Measurements from ENCODE around the gene VAV2.
"Not testable (repeated sequence)": the region's sequence is repeated elsewhere in the genome, so short reads cannot be mapped to it uniquely, and the experiment has no call there.

VAV2 gene

GRCh38 chr9:133913571-133914369 lies 78.4 kb downstream of the VAV2 start:
- no peak for DNase-seq (ENCODE audit: low read depth, low spot score)
- H3K4me3 ChIP-seq (ENCODE audit: low read length), result no peak overlapping the region

GRCh38 chr9:133910855-133911514 lies 81.1 kb downstream of the VAV2 start:
- DNase-seq (ENCODE audit: low read depth, low spot score), result no peak
- H3K4me3 ChIP-seq (ENCODE audit: low read length), result no peak overlapping the region

- no peak overlapping the region for H3K4me3 ChIP-seq (ENCODE audit: low read length)
- DNase-seq (ENCODE audit: low read depth, low spot score), result no peak
These were observed 84.9 kb downstream of the VAV2 start for GRCh38 chr9:133906932-133907910.

DNA sequence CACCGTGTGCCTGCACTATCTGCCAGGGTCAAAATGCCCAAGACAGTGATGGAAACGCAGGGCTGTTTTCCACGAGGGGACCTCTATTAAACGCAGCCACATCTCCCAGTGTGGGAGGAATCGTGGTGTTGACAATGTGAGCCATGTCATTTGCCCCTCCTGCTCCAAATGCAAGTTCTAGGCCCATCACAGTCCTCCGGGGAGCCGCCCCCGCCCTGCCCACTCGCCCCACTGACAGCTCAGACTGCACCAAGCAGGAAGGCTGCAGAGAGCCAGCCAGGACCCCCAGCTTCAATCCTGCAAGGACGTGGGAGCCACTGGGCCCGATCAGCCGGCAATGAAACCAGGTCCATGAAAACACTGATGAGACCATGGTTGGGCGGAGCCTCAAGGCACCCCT lies 85.9 kb downstream of the VAV2 start:
- DNase-seq (ENCODE audit: low read depth, low spot score), result no peak
- no peak overlapping the region for H3K4me3 ChIP-seq (ENCODE audit: low read length)

- no peak overlapping the region for H3K4me3 ChIP-seq (ENCODE audit: low read length)
- no peak for DNase-seq (ENCODE audit: low read depth, low spot score)
These were observed 86.6 kb downstream of the VAV2 start for GRCh38 chr9:133905493-133905892.

DNA sequence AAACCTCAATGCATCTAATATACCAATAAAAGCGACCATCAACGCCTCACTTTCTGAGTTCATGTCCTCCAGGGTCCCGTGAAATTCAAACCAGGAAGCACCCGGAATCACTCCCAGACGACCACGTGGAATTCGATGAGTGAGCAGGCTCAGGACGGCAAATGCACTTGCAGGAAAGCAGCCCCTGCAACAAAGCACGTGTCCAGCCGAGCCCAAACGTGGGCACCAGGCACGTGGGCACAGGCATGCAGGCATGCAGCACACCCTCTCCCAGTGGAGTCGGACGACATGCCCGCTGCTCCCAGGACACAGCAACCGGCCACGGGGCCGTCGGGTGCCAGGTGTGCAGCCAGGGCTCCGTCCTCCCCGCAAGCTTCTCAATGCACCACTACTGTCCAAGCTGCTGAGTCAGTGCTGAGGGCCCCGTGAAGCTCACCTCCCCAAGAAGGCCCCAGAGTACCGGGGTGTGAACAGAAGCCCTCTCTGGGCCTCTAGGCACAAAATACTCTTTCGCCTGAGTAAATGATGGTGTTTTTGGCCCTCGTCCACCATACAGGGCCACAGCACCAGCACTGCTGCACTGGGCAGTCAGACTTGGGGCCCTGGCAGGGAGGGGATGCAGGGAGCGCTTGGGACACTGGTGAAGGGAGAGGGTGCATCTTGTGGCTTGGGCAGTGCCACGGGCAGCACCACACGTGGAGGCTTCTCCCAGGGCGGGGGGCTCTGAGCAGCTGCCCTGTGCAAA lies 87.6 kb downstream of the VAV2 start:
- no peak for DNase-seq (ENCODE audit: low read depth, low spot score)
- no peak overlapping the region for H3K4me3 ChIP-seq (ENCODE audit: low read length)

DNA sequence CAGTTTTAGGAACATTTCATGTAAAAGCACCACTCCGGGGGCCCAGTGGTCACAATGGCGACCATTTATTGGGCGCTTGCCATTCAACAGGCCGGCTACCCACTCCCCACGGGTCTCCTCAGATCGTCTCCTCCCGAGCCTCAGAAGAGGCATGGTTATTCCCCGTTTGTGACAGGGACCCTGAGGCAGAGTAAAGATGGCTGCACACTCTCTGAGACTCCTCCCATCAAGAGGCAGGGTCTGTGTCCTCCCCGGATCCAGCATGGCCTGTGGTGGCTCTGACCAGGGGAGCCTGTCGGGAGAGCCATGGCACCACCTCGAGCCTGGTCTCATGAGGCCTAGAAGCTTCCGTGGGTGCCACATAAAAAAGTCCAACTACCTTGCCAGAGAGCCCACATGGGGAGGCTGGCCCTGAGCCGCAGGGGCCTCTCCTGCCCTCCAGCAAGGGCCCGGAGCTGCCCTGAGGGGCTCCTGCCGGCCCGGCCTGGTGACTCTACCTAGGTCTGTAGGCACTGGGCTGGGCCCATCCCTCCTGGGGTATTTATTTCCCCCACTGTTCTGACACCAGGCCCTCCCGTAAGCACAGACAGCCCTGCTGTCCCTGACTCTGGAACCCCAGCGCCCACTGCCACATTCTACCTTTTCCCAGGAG lies 90.8 kb downstream of the VAV2 start:
- no peak for DNase-seq (ENCODE audit: low read depth, low spot score)
- H3K4me3 ChIP-seq (ENCODE audit: low read length), result no peak overlapping the region

GRCh38 chr9:133897675-133898074 lies 94.4 kb downstream of the VAV2 start:
- no peak for DNase-seq (ENCODE audit: low read depth, low spot score)
- H3K4me3 ChIP-seq (ENCODE audit: low read length), result no peak overlapping the region

- not testable (repeated sequence) for H3K4me3 ChIP-seq (ENCODE audit: low read length); DNase-seq (ENCODE audit: low read depth, low spot score)
These were observed 96.1 kb downstream of the VAV2 start for GRCh38 chr9:133896007-133896406.

DNA sequence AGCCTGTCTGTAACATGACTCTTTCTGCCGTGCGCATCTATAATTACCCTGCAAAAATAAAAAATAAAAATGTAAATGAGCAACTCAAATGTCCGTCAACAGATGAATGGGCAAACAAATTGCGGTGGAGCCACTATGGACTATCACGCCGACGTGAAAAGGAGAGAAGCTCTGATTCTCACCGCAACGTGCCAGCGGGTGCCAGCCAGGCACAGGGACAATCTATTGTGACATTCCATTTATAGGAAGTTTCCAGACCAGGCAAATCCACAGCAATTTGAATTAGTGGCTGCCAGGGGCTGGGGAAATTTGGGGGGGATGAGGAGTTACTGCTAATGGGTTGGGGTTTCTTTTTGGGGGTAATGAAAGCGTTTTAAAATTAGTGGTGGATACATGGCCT lies 96.8 kb downstream of the VAV2 start:
- no peak overlapping the region for H3K4me3 ChIP-seq (ENCODE audit: low read length)
- DNase-seq (ENCODE audit: low read depth, low spot score), result no peak

DNA sequence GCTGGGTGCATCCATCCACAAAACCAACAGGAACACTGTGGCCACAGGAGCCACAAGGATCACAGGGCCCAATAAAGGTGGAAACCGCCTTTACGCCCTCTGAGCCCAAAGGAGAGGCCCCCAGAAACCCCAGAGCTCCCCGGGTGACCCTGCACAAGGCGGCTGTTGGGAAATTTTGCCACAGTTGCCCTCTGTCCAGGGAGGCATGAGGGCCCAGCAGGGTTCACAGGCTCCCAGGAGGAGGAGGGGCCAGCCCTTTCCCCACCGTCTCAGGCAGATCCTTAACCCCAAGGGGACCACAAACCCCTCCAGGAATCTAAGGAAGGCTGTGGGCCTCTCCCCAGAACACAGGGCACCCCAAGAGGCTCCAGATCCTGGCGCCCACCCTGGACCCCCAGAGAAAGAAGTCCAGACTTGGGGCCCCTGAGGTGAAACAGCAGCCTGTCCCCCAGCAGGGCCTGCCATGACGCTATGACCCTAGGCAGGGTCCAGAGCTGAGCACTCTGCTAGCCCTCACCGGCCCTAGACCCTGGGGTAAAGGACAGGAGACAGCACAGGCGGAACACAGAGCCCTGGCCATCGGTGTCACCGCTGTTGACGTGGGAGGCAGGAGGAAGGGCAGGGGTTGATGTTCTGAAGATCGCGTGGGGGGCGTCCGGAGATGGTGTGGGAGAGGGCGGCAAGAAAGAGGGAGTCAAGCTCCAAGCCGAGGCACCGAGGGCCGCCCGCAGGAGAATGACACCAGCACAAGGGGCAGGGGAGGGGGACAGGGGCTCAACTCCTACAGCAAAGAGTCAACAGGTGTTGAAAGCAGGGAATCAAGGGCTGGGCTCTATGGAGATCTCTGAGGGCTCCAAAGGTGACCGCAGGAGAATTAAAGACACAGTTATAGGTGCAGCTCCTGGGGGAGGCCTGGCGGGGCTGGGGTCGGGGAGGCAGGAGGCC lies 97.5 kb downstream of the VAV2 start:
- no peak for DNase-seq (ENCODE audit: low read depth, low spot score)
- H3K4me3 ChIP-seq (ENCODE audit: low read length), result no peak overlapping the region

GRCh38 chr9:133893191-133893994 lies 98.7 kb downstream of the VAV2 start:
- no peak overlapping the region for H3K4me3 ChIP-seq (ENCODE audit: low read length)
- DNase-seq (ENCODE audit: low read depth, low spot score), result no peak

GRCh38 chr9:133892193-133892920 lies 99.8 kb downstream of the VAV2 start:
- no peak for DNase-seq (ENCODE audit: low read depth, low spot score)
- no peak overlapping the region for H3K4me3 ChIP-seq (ENCODE audit: low read length)

DNA sequence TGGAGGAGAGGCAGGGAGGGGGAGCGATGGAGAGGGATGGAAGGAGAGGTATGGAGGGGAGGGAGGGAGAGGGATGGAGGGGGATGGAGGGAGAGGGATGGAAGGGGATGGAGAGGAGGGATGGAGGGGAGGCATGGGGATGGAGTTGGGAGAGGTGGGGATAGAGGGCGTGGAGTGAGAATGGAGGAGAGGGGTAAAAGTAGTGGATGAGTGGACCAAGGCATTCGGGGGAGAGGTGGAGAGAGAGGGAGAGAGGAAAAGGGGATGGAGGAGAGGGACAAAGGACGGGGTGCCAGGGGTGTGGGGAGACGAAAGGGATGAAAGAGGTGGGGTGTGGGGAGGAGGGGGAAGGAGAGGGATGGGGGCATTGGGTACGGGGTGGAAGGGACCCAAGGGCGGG lies 100.4 kb downstream of the VAV2 start:
- H3K4me3 ChIP-seq (ENCODE audit: low read length), result no peak overlapping the region
- DNase-seq (ENCODE audit: low read depth, low spot score), result no peak

GRCh38 chr9:133890583-133890982 lies 101.5 kb downstream of the VAV2 start:
- no peak for DNase-seq (ENCODE audit: low read depth, low spot score)
- no peak overlapping the region for H3K4me3 ChIP-seq (ENCODE audit: low read length)

Data from Jurkat, Clone E6-1 (cell line).